ENCODE results near the gene SAPCD1.

- TF ChIP-seq ZZZ3 (IDR thresholded peaks at IDR 0.05; ENCODE audit: control insufficient read depth, insufficient read length, low read depth) (no peak), POLR2AphosphoS5 (IDR thresholded peaks at IDR 0.05; ENCODE audit: low read length) (no peak), ETV6 (conservative IDR thresholded peaks at IDR 0.05 in 1 of 2, IDR thresholded peaks at IDR 0.05 in 1 of 2; ENCODE audit: borderline replicate concordance in 1 of 2, low read depth in 1 of 2) (no peak), IRF3 (IDR thresholded peaks at IDR 0.05) (no peak), SPI1 (IDR thresholded peaks at IDR 0.05; ENCODE audit: borderline replicate concordance, insufficient read depth, low read depth, low read length) (no peak), CTCF (IDR thresholded peaks at IDR 0.05 in 2 of 3, conservative IDR thresholded peaks at IDR 0.05 in 1 of 3; ENCODE audit: control insufficient read depth in 2 of 3, extremely low read depth in 1 of 3, insufficient read depth in 1 of 3, low read depth in 3 of 3, low read length in 3 of 3) (no peak)
Measured at GRCh38 chr6:31725502-31726350, 36.7 kb upstream of the SAPCD1 start.

All from GM12878 (cell line).